ENCODE measurements around the gene ANKRD13D.

ANKRD13D gene

GRCh38 chr11:67312187-67313021, 23.3 kb downstream of the ANKRD13D start:
- intact Hi-C loops (cut with DNase I): no loop called here
- DNase-seq: peak in 2 of 10 donors; percentile 44 to 67

- peak in 2 of 10 donors; percentile 15 to 45 for DNase-seq
These were observed 24.2 kb downstream of the ANKRD13D start for GRCh38 chr11:67313125-67313890.

GRCh38 chr11:67314218-67314617, 25.1 kb downstream of the ANKRD13D start:
- intact Hi-C loops (cut with DNase I): no loop called here
- peak in 2 of 10 donors; percentile 7 to 15 for DNase-seq

More at GRCh38 chr11:67313125-67313890, 24.2 kb downstream of the ANKRD13D start:
- intact Hi-C loops (cut with DNase I): no loop called here

- intact Hi-C loops (cut with DNase I): loop anchor here (5.0 kb wide), 1 partner anchor 233 kb away; no protein-coding TSS in a partner anchor
- peak in 1 of 10 donors; percentile 19 for DNase-seq
These were observed 26.3 kb downstream of the ANKRD13D start for GRCh38 chr11:67315325-67315909.

GRCh38 chr11:67316882-67317204, 27.7 kb downstream of the ANKRD13D start:
- intact Hi-C loops (cut with DNase I): loop anchor here (1.0 to 5.0 kb wide), 3 partner anchors 51 to 235 kb away; partner anchors contain the start of gene GRK2
- DNase-seq: no peak

GRCh38 chr11:67317205-67317887, 28.2 kb downstream of the ANKRD13D start:
- peak; percentile 95 to 99 (median 98) for DNase-seq
- intact Hi-C loops (cut with DNase I): loop anchor here (1.0 to 5.0 kb wide), 3 partner anchors 51 to 235 kb away; partner anchors contain the start of gene GRK2

GRCh38 chr11:67317888-67318555, 28.9 kb downstream of the ANKRD13D start:
- DNase-seq: peak in 1 of 10 donors; percentile 79
- intact Hi-C loops (cut with DNase I): loop anchor here (1.0 to 5.0 kb wide), 3 partner anchors 52 to 236 kb away; partner anchors contain the start of gene GRK2

GRCh38 chr11:67318876-67319275, 29.8 kb downstream of the ANKRD13D start:
- DNase-seq: peak in 2 of 10 donors; percentile 39 to 40
- intact Hi-C loops (cut with DNase I): loop anchor here (5.0 kb wide), 1 partner anchor 237 kb away; no protein-coding TSS in a partner anchor

GRCh38 chr11:67320011-67320410, 30.9 kb downstream of the ANKRD13D start:
- no peak for DNase-seq
- intact Hi-C loops (cut with DNase I): loop anchor here (10.0 kb wide), 1 partner anchor 355 kb away; no protein-coding TSS in a partner anchor

GRCh38 chr11:67320691-67321090, 31.6 kb downstream of the ANKRD13D start:
- DNase-seq: peak in 2 of 10 donors; percentile 3 to 35
- intact Hi-C loops (cut with DNase I): loop anchor here (10.0 kb wide), 1 partner anchor 356 kb away; no protein-coding TSS in a partner anchor

GRCh38 chr11:67321313-67321871, 32.3 kb downstream of the ANKRD13D start:
- intact Hi-C loops (cut with DNase I): loop anchor here (10.0 kb wide), 1 partner anchor 357 kb away; no protein-coding TSS in a partner anchor
- peak in 2 of 10 donors; percentile 11 to 24 for DNase-seq

- peak in 1 of 10 donors; percentile 54 for DNase-seq
- intact Hi-C loops (cut with DNase I): loop anchor here (10.0 kb wide), 1 partner anchor 357 kb away; no protein-coding TSS in a partner anchor
These were observed 32.9 kb downstream of the ANKRD13D start for GRCh38 chr11:67322049-67322448.

GRCh38 chr11:67323526-67323925, 34.4 kb downstream of the ANKRD13D start:
- intact Hi-C loops (cut with DNase I): loop anchor here (10.0 kb wide), 1 partner anchor 359 kb away; no protein-coding TSS in a partner anchor
- no peak for DNase-seq

- DNase-seq: no peak
- intact Hi-C loops (cut with DNase I): no loop called here
These were observed 43.1 kb downstream of the ANKRD13D start for GRCh38 chr11:67332081-67332691.

GRCh38 chr11:67337257-67337656, 48.2 kb downstream of the ANKRD13D start:
- DNase-seq: no peak
- intact Hi-C loops (cut with DNase I): no loop called here

- DNase-seq: peak in 2 of 10 donors; percentile 14 to 23
- intact Hi-C loops (cut with DNase I): no loop called here
These were observed 55.2 kb downstream of the ANKRD13D start for GRCh38 chr11:67344264-67344663.

GRCh38 chr11:67345247-67345919, 56.3 kb downstream of the ANKRD13D start:
- peak in 2 of 10 donors; percentile 20 to 46 for DNase-seq
- intact Hi-C loops (cut with DNase I): no loop called here
